ENCODE data around the gene GRHPR.
A peak's percentile ranks its signal among the peaks of the same experiment; 100 is the strongest.

Gene GRHPR

GRCh38 chr9:37422289-37423104 lies at the start of gene GRHPR:
Gene GRHPR, plus strand, starts transcription at chr9:37422696. Its CDS starts 55 bp downstream, at chr9:37422751.
- H3K36me3 ChIP-seq (ENCODE audit: control insufficient read depth in 2 of 2, insufficient read depth in 2 of 2, low read length in 2 of 2) = peaks cover 7 to 8% of the 10 kb centered on the region in 2 donors

GRCh38 chr9:37372839-37373238 lies 49.7 kb upstream of the GRHPR start:
- no peak overlapping the region for H3K4me3 ChIP-seq (ENCODE audit: low read length in 2 of 2)

More at GRCh38 chr9:37422289-37423104, at the start of gene GRHPR:
- Histone ChIP-seq H3K27ac (ENCODE audit: low read depth in 2 of 2, low read length in 2 of 2) (peak within 1 kb of the TSS; percentile 82), H3K4me1 (ENCODE audit: control insufficient read depth in 2 of 2, insufficient read depth in 2 of 2, low read length in 2 of 2) (peaks cover 14 to 16% of the 10 kb centered on the region in 2 donors), H3K27me3 (ENCODE audit: control insufficient read depth in 2 of 2, insufficient read depth in 2 of 2, low read length in 2 of 2) (no peaks in the 10 kb centered on the region), H3K9ac (ENCODE audit: low read depth in 1 of 2, low read length in 2 of 2) (peak within 1 kb of the TSS; percentile 91 to 98), H3K9me3 (ENCODE audit: control insufficient read depth in 2 of 2, low read length in 2 of 2) (no peaks in the 10 kb centered on the region), H3K4me3 (ENCODE audit: low read length in 2 of 2) (peak within 1 kb of the TSS; percentile 79 to 92)

GRCh38 chr9:37373621-37374020 lies 48.9 kb upstream of the GRHPR start:
- no peak overlapping the region for H3K27ac ChIP-seq (ENCODE audit: low read depth in 2 of 2, low read length in 2 of 2)

More at GRCh38 chr9:37372839-37373238, 49.7 kb upstream of the GRHPR start:
- Histone ChIP-seq H3K9me3 (ENCODE audit: control insufficient read depth in 2 of 2, low read length in 2 of 2) (no peaks in the 10 kb centered on the region), H3K4me1 (ENCODE audit: control insufficient read depth in 2 of 2, insufficient read depth in 2 of 2, low read length in 2 of 2) (peaks cover 0 to 6% of the 10 kb centered on the region in 2 donors), H3K27ac (ENCODE audit: low read depth in 2 of 2, low read length in 2 of 2) (no peak overlapping the region), H3K9ac (ENCODE audit: low read depth in 1 of 2, low read length in 2 of 2) (no peak overlapping the region), H3K36me3 (ENCODE audit: control insufficient read depth in 2 of 2, insufficient read depth in 2 of 2, low read length in 2 of 2) (no peaks in the 10 kb centered on the region), H3K27me3 (ENCODE audit: control insufficient read depth in 2 of 2, insufficient read depth in 2 of 2, low read length in 2 of 2) (peaks cover 0 to 3% of the 10 kb centered on the region in 2 donors)

GRCh38 chr9:37374892-37375291 lies 47.6 kb upstream of the GRHPR start:
- no peaks in the 10 kb centered on the region for H3K36me3 ChIP-seq (ENCODE audit: control insufficient read depth in 2 of 2, insufficient read depth in 2 of 2, low read length in 2 of 2)
- peaks cover 0 to 6% of the 10 kb centered on the region in 2 donors for H3K4me1 ChIP-seq (ENCODE audit: control insufficient read depth in 2 of 2, insufficient read depth in 2 of 2, low read length in 2 of 2)
- H3K4me3 ChIP-seq (ENCODE audit: low read length in 2 of 2) = no peak overlapping the region
- H3K9me3 ChIP-seq (ENCODE audit: control insufficient read depth in 2 of 2, low read length in 2 of 2) = no peaks in the 10 kb centered on the region
- no peak overlapping the region for H3K9ac ChIP-seq (ENCODE audit: low read depth in 1 of 2, low read length in 2 of 2)
- H3K27me3 ChIP-seq (ENCODE audit: control insufficient read depth in 2 of 2, insufficient read depth in 2 of 2, low read length in 2 of 2) = peaks cover 0 to 3% of the 10 kb centered on the region in 2 donors
- H3K27ac ChIP-seq (ENCODE audit: low read depth in 2 of 2, low read length in 2 of 2) = no peak overlapping the region

More at GRCh38 chr9:37373621-37374020, 48.9 kb upstream of the GRHPR start:
- Histone ChIP-seq H3K27me3 (ENCODE audit: control insufficient read depth in 2 of 2, insufficient read depth in 2 of 2, low read length in 2 of 2) (peaks cover 0 to 3% of the 10 kb centered on the region in 2 donors), H3K36me3 (ENCODE audit: control insufficient read depth in 2 of 2, insufficient read depth in 2 of 2, low read length in 2 of 2) (no peaks in the 10 kb centered on the region), H3K9me3 (ENCODE audit: control insufficient read depth in 2 of 2, low read length in 2 of 2) (no peaks in the 10 kb centered on the region), H3K4me1 (ENCODE audit: control insufficient read depth in 2 of 2, insufficient read depth in 2 of 2, low read length in 2 of 2) (peaks cover 0 to 6% of the 10 kb centered on the region in 2 donors), H3K4me3 (ENCODE audit: low read length in 2 of 2) (no peak overlapping the region), H3K9ac (ENCODE audit: low read depth in 1 of 2, low read length in 2 of 2) (no peak overlapping the region)

GRCh38 chr9:37377688-37378612 lies 44.5 kb upstream of the GRHPR start:
- Histone ChIP-seq H3K36me3 (ENCODE audit: control insufficient read depth in 2 of 2, insufficient read depth in 2 of 2, low read length in 2 of 2) (no peaks in the 10 kb centered on the region), H3K27ac (ENCODE audit: low read depth in 2 of 2, low read length in 2 of 2) (no peak overlapping the region), H3K9me3 (ENCODE audit: control insufficient read depth in 2 of 2, low read length in 2 of 2) (no peaks in the 10 kb centered on the region), H3K4me1 (ENCODE audit: control insufficient read depth in 2 of 2, insufficient read depth in 2 of 2, low read length in 2 of 2) (no peaks in the 10 kb centered on the region), H3K27me3 (ENCODE audit: control insufficient read depth in 2 of 2, insufficient read depth in 2 of 2, low read length in 2 of 2) (peaks cover 0 to 3% of the 10 kb centered on the region in 2 donors), H3K9ac (ENCODE audit: low read depth in 1 of 2, low read length in 2 of 2) (no peak overlapping the region), H3K4me3 (ENCODE audit: low read length in 2 of 2) (no peak overlapping the region)

GRCh38 chr9:37378613-37379004 lies 43.9 kb upstream of the GRHPR start:
- H3K27ac ChIP-seq (ENCODE audit: low read depth in 2 of 2, low read length in 2 of 2) = no peak overlapping the region
- peaks cover 0 to 3% of the 10 kb centered on the region in 2 donors for H3K27me3 ChIP-seq (ENCODE audit: control insufficient read depth in 2 of 2, insufficient read depth in 2 of 2, low read length in 2 of 2)
- no peaks in the 10 kb centered on the region for H3K36me3 ChIP-seq (ENCODE audit: control insufficient read depth in 2 of 2, insufficient read depth in 2 of 2, low read length in 2 of 2)
- no peaks in the 10 kb centered on the region for H3K9me3 ChIP-seq (ENCODE audit: control insufficient read depth in 2 of 2, low read length in 2 of 2)
- no peak overlapping the region for H3K9ac ChIP-seq (ENCODE audit: low read depth in 1 of 2, low read length in 2 of 2)
- H3K4me1 ChIP-seq (ENCODE audit: control insufficient read depth in 2 of 2, insufficient read depth in 2 of 2, low read length in 2 of 2) = no peaks in the 10 kb centered on the region
- no peak overlapping the region for H3K4me3 ChIP-seq (ENCODE audit: low read length in 2 of 2)

GRCh38 chr9:37379835-37380234 lies 42.7 kb upstream of the GRHPR start:
- no peaks in the 10 kb centered on the region for H3K9me3 ChIP-seq (ENCODE audit: control insufficient read depth in 2 of 2, low read length in 2 of 2)

GRCh38 chr9:37380570-37380969 lies 41.9 kb upstream of the GRHPR start:
- H3K4me1 ChIP-seq (ENCODE audit: control insufficient read depth in 2 of 2, insufficient read depth in 2 of 2, low read length in 2 of 2) = no peaks in the 10 kb centered on the region
- no peak overlapping the region for H3K27ac ChIP-seq (ENCODE audit: low read depth in 2 of 2, low read length in 2 of 2)
- no peak overlapping the region for H3K9ac ChIP-seq (ENCODE audit: low read depth in 1 of 2, low read length in 2 of 2)
- H3K27me3 ChIP-seq (ENCODE audit: control insufficient read depth in 2 of 2, insufficient read depth in 2 of 2, low read length in 2 of 2) = peaks cover 0 to 3% of the 10 kb centered on the region in 2 donors
- no peaks in the 10 kb centered on the region for H3K36me3 ChIP-seq (ENCODE audit: control insufficient read depth in 2 of 2, insufficient read depth in 2 of 2, low read length in 2 of 2)
- H3K9me3 ChIP-seq (ENCODE audit: control insufficient read depth in 2 of 2, low read length in 2 of 2) = no peaks in the 10 kb centered on the region
- no peak overlapping the region for H3K4me3 ChIP-seq (ENCODE audit: low read length in 2 of 2)

More at GRCh38 chr9:37379835-37380234, 42.7 kb upstream of the GRHPR start:
- Histone ChIP-seq H3K27ac (ENCODE audit: low read depth in 2 of 2, low read length in 2 of 2) (no peak overlapping the region), H3K9ac (ENCODE audit: low read depth in 1 of 2, low read length in 2 of 2) (no peak overlapping the region), H3K36me3 (ENCODE audit: control insufficient read depth in 2 of 2, insufficient read depth in 2 of 2, low read length in 2 of 2) (no peaks in the 10 kb centered on the region), H3K27me3 (ENCODE audit: control insufficient read depth in 2 of 2, insufficient read depth in 2 of 2, low read length in 2 of 2) (peaks cover 0 to 3% of the 10 kb centered on the region in 2 donors), H3K4me3 (ENCODE audit: low read length in 2 of 2) (no peak overlapping the region), H3K4me1 (ENCODE audit: control insufficient read depth in 2 of 2, insufficient read depth in 2 of 2, low read length in 2 of 2) (no peaks in the 10 kb centered on the region)

GRCh38 chr9:37381094-37381741 lies 41.3 kb upstream of the GRHPR start:
- Histone ChIP-seq H3K27me3 (ENCODE audit: control insufficient read depth in 2 of 2, insufficient read depth in 2 of 2, low read length in 2 of 2) (peaks cover 0 to 3% of the 10 kb centered on the region in 2 donors), H3K36me3 (ENCODE audit: control insufficient read depth in 2 of 2, insufficient read depth in 2 of 2, low read length in 2 of 2) (no peaks in the 10 kb centered on the region), H3K9me3 (ENCODE audit: control insufficient read depth in 2 of 2, low read length in 2 of 2) (no peaks in the 10 kb centered on the region), H3K9ac (ENCODE audit: low read depth in 1 of 2, low read length in 2 of 2) (no peak overlapping the region), H3K4me3 (ENCODE audit: low read length in 2 of 2) (no peak overlapping the region), H3K27ac (ENCODE audit: low read depth in 2 of 2, low read length in 2 of 2) (no peak overlapping the region), H3K4me1 (ENCODE audit: control insufficient read depth in 2 of 2, insufficient read depth in 2 of 2, low read length in 2 of 2) (no peaks in the 10 kb centered on the region)

All from mucosa of rectum (tissue), 2 donors.